ENCODE results near the gene GATM.

GRCh38 chr15:45393851-45394250 lies 15.5 kb upstream of the GATM start:
- peak; percentile 23 to 57 for TF ChIP-seq CTCF (conservative IDR thresholded peaks at IDR 0.05 in 1 of 2, IDR thresholded peaks at IDR 0.05 in 1 of 2; ENCODE audit: extremely low read depth in 1 of 2, insufficient read depth in 1 of 2, low read depth in 1 of 2, low read length in 2 of 2)
- TF ChIP-seq EZH2 (IDR thresholded peaks at IDR 0.05; ENCODE audit: borderline replicate concordance, low read length): no peak

Measured in mammary epithelial cell (primary cell).